Neural crest cell (in vitro differentiated cells): ENCODE data around the gene ROBO3. TPM values are rescaled to one million over a fixed set of nuclear protein-coding genes. Genes with fewer than 3 reads are reported as not detected.

Source experiments
- DNase-seq: peaks from one replicate; pipeline ENCODE4 v3.0.0; 2021; ENCODE audit warnings: low read depth, mixed read lengths, low spot score
- H3K27ac Mint-ChIP-seq: one replicate; pipeline ENCODE4 v1.8.0; 2021; ENCODE audit warnings: mild to moderate bottlenecking, mixed read lengths; ENCODE audit not compliant: unreplicated experiment
- H3K27me3 Mint-ChIP-seq: 2 replicates; pipeline ENCODE4 v1.8.0; 2021; ENCODE audit warnings: low read depth, mild to moderate bottlenecking, mixed read lengths
- H3K36me3 Mint-ChIP-seq: 2 replicates; pipeline ENCODE4 v1.8.0; 2021; ENCODE audit warnings: low read depth, mild to moderate bottlenecking, mixed read lengths
- H3K4me1 Mint-ChIP-seq: 2 replicates; pipeline ENCODE4 v1.8.0; 2021; ENCODE audit warnings: mixed read lengths
- H3K4me3 Mint-ChIP-seq: one replicate; pipeline ENCODE4 v1.8.0; 2021; ENCODE audit warnings: mild to moderate bottlenecking, mixed read lengths
- H3K9me3 Mint-ChIP-seq: 2 replicates; pipeline ENCODE4 v1.8.0; 2021; ENCODE audit warnings: mixed read lengths
- total RNA-seq: library from RNA; stranded (reverse); gene quantifications from 2 replicates; pipeline ENCODE4 v1.2.1, GENCODE V29; 2021
- TF ChIP-seq, protein P1 (sequence below): fragments of 200-600 bp; sonication (generic); conservative IDR thresholded peaks from 2 replicates; pipeline ENCODE4 v1.5.0; 2021; ENCODE audit warnings: antibody characterized with exemption, mild to moderate bottlenecking

Gene ROBO3
- total RNA-seq, 1 donor from 2014 or later: 19.7 TPM

DNA sequence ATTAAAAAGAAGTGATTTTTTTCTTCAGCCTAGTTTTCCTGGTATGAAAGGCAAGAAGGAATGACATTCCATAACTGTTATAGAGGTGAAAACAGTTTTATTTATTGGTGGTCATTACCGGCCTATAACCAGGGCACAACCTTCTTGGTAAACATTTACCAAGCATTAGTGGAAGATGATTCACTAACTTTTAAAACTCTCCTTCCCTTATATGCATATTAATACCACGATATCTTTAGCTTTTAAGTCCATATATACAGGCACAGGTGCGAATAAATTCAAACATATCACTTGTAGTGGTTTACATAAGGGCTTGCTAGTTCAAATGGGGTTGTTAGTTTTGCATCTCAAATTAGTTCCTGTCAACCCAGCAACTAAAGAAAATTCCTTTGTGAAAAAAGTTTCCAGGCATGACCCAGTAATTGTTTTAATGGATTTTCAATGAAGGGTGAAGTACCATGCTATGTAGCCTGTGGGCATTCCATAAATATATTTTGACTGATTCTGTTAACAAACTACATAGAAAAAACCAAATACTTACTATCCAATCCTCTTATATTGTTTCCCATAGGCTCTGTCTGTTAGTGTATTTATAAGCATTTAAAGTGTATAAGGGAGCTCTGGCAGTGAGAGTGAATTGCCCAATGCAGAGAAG, 30.6 kb upstream of the ROBO3 start:
- H3K36me3 Mint-ChIP-seq: no peaks in the 10 kb centered on the region
- peaks cover 23% of the 10 kb centered on the region for H3K4me1 Mint-ChIP-seq
- no peak overlapping the region for H3K4me3 Mint-ChIP-seq
- H3K27me3 Mint-ChIP-seq: peaks cover 50% of the 10 kb centered on the region
- no peaks in the 10 kb centered on the region for H3K9me3 Mint-ChIP-seq
- TF ChIP-seq, protein P1, sequence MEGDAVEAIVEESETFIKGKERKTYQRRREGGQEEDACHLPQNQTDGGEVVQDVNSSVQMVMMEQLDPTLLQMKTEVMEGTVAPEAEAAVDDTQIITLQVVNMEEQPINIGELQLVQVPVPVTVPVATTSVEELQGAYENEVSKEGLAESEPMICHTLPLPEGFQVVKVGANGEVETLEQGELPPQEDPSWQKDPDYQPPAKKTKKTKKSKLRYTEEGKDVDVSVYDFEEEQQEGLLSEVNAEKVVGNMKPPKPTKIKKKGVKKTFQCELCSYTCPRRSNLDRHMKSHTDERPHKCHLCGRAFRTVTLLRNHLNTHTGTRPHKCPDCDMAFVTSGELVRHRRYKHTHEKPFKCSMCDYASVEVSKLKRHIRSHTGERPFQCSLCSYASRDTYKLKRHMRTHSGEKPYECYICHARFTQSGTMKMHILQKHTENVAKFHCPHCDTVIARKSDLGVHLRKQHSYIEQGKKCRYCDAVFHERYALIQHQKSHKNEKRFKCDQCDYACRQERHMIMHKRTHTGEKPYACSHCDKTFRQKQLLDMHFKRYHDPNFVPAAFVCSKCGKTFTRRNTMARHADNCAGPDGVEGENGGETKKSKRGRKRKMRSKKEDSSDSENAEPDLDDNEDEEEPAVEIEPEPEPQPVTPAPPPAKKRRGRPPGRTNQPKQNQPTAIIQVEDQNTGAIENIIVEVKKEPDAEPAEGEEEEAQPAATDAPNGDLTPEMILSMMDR: no peak
- H3K27ac Mint-ChIP-seq: no peak overlapping the region
- DNase-seq: no peak

- peak overlapping the region; percentile 42 for H3K4me3 Mint-ChIP-seq
- no peaks in the 10 kb centered on the region for H3K9me3 Mint-ChIP-seq
Observed at GRCh38 chr11:124835918-124836317, 29.3 kb upstream of the ROBO3 start.

GRCh38 chr11:124837491-124837856, 27.8 kb upstream of the ROBO3 start:
- H3K27me3 Mint-ChIP-seq: peaks cover 40% of the 10 kb centered on the region
- TF ChIP-seq, protein P1: no peak
- no peaks in the 10 kb centered on the region for H3K9me3 Mint-ChIP-seq
- H3K36me3 Mint-ChIP-seq: no peaks in the 10 kb centered on the region
- DNase-seq: peak; percentile 16
- peak overlapping the region; percentile 79 for H3K4me3 Mint-ChIP-seq
- H3K27ac Mint-ChIP-seq: no peak overlapping the region
- H3K4me1 Mint-ChIP-seq: peaks cover 29% of the 10 kb centered on the region

More at GRCh38 chr11:124835918-124836317, 29.3 kb upstream of the ROBO3 start:
- peaks cover 43% of the 10 kb centered on the region for H3K27me3 Mint-ChIP-seq
- no peak for DNase-seq
- H3K27ac Mint-ChIP-seq: no peak overlapping the region
- H3K4me1 Mint-ChIP-seq: peaks cover 29% of the 10 kb centered on the region
- no peaks in the 10 kb centered on the region for H3K36me3 Mint-ChIP-seq
- TF ChIP-seq, protein P1: no peak

- H3K27ac Mint-ChIP-seq: no peak overlapping the region
- TF ChIP-seq, protein P1: no peak
- DNase-seq: no peak
- H3K4me1 Mint-ChIP-seq: peaks cover 33% of the 10 kb centered on the region
- H3K9me3 Mint-ChIP-seq: no peaks in the 10 kb centered on the region
- no peaks in the 10 kb centered on the region for H3K36me3 Mint-ChIP-seq
- H3K4me3 Mint-ChIP-seq: peak overlapping the region; percentile 73
- peaks cover 38% of the 10 kb centered on the region for H3K27me3 Mint-ChIP-seq
Observed at GRCh38 chr11:124838805-124839127, 26.5 kb upstream of the ROBO3 start.

DNA sequence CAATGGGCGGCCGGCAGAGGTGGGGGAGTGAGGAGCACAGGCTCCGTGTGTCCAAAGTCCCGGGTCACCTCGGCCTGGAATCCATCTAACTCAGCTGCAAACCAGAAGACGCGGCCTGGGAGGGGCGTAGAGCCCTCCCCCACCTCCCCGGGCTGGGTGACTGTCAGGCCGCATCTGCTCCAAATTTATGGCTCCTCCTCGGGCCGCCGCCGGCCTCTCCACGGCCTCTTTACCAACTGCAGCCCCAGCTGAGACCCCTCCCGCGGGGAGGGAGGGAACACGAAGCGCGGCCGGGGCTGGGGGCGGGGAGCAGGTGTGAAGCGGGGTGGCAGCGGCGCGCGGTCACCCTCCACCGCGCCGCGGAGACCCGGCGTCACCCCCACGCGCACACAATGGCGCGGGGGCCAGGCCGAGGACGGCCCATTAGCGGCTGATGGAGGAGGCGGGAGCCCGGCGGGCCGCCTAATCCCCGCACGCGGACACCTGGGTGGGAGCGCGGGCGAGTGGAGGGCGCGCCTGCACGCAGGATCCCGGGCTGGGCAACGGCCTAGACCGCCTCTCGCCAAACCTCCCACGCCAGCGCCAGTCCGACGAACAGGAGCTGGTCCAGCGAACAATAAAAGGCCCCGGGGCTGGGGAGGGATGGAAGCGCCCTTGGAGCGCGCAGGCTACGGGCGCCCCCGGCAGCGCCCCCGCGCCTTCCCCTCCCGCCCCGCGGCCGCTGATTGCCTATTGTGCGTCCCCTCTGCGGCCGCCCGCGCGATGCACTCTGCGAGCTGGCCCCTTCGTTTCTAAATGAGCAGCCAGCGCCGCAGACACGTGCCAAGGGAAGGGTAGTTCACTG, 25.9 kb upstream of the ROBO3 start:
- Mint-ChIP-seq H3K9me3 (no peaks in the 10 kb centered on the region), H3K27ac (no peak overlapping the region), H3K4me1 (peaks cover 33% of the 10 kb centered on the region), H3K4me3 (peak overlapping the region; percentile 78), H3K36me3 (no peaks in the 10 kb centered on the region), H3K27me3 (peaks cover 38% of the 10 kb centered on the region)
- DNase-seq: no peak
- TF ChIP-seq, protein P1: peak; percentile 24
